GM18499 (cell line): ENCODE results near the gene WHRN.

Source experiments
- ATAC-seq: cut with Tn5 transposase; IDR thresholded peaks from one replicate; pipeline ENCODE4 v1.9.1; 2021; ENCODE audit warnings: moderate number of reproducible peaks; ENCODE audit not compliant: insufficient read depth, unreplicated experiment

Gene WHRN

DNA sequence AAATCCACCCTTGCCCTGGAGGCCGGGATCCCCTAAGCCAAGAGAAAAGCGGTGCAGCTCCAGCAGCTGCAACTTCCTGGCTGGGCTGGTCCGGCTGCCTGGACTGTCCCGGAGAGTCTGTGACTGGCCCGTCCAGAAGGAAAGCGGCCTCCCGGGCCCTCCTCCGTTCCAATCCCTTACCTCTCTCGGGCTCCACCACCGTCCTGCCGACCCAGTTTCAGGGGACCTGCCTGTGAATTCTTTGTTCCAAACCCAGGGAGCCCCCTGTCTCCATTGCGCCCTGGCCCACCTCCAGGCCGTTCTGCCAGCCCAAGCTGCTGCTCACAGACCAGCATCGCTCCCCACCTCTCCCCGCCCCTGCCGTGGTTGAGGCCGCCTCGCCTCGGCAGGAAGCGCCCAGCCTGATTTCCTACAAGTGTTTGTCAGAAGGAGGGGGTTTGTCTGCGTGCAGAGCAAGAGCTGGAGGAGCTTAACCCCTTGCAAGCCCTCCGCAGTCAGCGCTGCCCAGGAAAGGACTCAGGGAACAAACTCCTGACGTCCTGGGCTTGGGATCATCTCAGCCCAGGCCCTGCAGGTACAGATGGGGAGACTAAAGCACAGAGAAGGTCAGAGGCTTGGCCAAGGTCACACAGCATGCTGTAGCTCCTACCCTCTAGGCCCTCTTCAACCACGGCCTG is 117.5 kb downstream of the WHRN start, which contains the start of gene AKNA:
Gene AKNA (minus strand): TSS at position 303 of the 677 bp plus-strand sequence. CDS start 6,649 bp downstream, outside the sequence.
- no peak for ATAC-seq

DNA sequence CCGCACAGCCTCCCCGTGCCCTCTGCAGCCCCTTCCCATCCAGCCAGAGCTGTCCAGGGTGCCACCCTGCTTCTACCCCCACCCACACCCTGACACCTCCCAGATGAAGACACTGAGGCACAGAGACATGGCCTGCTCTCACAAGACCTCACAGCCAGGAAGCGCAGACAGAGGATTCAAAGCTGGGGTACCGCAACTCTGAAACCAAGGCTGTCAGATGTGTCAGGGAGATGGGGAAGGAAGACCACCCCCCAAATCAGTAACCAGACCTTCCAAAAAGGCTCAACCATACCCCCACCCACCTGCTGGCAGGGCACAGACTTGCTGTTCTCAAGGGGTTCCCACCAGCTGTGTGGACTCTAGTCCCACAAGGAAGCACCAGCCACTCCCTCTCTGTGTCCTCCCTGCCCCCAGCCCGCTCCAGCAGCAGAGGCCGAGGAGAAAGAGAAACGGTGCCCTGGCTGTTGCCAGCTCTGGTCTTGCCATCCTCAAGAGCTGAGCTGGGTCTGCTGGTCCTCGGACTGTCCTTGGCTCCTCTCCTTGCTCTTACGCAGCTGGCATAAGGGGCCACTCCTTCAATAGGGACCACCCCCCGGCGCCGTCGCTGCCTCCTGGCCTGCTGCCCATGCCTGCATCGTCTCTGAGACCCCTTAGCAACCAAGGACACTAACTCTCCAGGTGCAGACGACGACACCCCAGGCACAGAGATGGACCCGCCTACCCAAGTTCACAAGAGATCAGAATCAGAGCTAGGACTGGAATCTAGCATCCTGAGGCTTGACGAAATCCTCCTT is 118.2 kb downstream of the WHRN start:
- no peak for ATAC-seq

DNA sequence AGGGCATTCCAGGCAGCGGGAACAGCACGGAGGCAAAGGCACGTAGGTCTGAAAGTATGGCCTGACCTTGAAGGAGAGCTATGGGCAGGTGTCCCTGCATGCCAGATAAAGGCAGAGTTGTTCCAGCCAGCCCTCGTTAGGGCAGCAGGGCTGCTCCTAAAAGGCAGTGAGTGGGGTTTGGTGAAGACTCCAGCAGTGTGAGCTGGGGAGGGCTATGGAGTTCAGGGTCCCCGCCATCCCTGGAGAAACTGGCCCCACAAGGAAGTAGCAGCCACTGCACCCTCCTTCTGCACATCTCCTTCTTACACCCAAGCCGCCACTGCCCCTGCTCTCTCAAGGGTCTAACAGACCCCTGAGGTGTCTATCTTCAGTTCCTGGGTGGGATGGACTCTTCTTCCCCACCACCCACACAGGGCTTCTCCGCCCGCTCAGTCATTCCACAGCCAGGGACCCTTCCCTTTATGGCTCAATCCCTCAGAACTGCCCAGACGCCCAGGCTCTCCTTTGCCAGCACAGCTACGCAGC is 118.8 kb downstream of the WHRN start:
- no peak for ATAC-seq

DNA sequence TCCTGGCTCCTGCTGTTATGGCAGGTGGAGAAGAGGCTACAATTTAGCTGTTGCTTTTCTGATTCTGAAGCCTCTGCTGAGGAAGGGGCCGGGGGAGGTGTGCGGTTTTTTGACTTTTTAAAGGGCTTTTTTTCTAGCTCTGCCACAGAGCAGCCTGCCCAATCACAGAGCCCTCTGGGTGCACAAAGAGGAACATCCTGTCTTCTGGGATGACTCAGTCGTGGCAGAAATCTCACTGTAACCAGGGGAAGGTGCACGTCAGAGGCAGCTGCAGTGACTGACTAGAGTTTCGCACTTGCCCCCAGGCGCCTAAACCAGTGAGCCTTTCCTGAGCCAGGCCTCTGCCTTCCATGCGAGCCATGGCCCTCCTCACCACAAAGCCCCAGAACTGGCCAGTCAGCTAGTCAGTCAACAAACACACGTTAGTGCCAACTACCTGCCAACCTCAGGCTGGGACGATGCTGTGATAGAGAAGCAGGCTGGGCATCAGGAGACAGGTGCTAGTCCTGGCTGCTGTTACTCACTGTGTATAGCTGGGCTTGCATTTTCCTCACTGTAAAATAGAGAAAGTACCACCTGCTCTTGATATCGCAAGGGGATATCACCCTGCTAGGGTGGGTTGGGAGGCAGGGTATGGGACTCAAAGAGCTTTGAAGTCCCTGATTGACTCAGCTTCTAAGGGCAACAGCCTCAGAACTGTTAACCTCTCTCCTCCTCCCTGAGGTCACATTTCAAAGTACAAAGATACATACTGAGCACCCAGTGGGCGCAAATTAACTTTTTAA is 119.7 kb downstream of the WHRN start:
- ATAC-seq: peak; percentile 78

DNA sequence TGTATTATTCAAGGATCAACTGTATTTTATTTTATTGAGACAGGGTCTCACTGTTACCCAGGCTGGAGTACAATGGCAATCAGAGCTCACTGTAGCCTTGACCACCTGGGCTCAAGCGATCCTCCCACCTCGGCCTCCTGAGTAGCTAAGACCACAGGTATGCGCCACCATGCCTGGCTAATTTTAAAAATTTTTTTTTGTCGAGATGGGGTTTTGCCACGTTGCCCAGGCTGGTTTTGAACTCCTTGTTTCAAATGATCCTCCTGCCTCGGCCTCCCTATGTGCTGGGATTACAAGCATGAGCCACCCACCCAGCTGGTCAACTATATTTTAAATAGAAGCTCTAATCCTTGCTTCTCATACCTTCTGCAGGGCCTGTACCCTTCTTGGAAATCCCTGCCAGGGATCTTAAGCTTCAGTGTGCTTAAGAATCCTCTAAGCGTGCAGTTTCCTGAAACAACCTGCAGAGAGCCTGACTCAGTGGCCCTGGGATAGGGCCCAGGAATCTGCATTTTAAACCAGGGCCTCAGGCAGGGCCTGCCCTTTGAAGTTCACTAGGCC is 120.4 kb downstream of the WHRN start:
- no peak for ATAC-seq

DNA sequence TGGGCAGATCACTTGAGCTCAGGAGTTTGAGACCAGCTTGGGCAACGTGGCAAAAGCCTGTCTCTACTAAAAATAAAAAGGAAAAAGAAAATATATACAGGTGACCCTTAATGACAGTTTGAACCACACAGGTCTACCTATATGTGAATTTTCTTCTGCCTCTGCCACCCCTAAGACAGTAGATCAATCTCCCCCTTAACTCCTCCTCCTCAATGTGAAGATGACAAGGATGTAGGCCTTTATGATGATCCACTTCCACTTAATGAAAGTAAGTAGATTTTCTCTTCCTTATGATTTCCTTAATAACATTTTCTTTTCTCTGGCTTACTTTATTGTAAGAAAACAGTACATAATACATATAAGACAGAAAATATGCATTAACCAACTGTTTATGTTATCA is 120.9 kb downstream of the WHRN start:
- no peak for ATAC-seq

DNA sequence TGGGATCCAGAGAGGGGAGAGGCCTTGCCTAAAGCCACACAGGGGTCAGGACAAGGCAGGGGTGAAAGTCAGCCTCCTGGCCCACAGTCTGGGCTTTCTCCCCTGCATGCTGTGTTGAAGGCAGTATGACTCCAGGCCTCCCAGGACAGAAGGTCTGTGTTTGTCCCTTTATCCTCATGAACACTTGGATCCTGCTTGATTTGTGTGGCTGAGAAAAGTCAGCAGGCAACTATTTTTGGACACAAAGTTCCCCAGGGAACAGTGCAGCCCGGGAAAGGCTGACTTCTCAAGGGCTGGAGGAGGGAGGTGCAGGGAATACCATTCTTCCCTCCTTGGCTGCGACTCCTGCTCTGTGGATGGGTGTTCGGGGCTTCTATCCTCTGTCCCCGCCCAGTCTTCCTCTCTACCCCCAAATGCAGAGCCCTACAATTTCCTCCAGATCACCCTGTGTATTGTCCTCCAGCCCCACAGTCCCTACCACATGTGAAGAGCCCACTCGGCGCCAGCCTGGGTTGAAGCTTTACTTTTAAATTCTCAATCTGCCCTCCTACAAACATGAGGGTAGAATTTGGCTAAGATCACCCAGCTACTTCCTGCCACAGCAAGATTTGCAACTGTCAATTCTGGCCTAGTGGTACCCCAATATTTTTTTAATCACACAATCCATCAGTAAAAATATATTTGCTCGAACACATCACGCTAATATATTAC is 121.6 kb downstream of the WHRN start:
- ATAC-seq: no peak

DNA sequence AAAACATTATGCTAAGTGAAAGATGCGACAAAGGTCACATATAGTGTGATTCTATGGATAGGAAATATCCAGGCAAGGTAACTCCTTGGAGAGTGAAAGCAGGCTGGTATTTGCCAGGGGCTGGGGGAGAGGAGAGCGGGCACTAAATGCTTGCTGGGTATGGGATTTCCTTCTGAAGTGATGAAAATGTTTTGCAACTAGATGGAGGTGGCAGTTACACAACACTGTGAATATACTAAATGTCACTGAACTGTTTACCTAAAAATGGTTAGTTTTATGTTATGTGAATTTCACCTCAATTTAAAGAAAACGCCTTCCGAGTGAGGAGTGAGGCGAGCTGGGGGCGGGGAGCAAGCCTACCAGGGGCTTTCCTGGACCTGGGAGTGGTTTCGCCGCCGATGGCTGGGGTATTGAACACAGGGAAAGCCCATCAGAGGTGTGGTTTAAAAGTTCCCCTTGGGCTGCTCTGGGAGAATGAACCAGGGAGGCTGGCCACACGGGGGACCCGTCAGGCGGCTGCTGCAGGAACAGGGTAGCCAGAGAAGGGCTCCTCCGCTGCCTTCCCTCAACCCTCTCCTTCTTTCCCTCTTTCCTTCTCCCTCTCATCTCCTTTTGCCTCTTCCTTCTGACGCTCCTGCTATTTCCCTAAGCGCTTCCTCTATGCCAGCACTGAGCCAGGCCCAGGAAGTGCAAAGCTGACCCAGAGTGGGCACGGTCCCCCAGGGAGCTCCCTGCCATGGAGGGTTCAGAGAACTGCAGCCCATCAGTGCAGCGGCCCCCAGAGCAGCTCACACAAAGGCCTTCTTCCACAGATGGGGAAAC is 122.4 kb downstream of the WHRN start:
- ATAC-seq: no peak

DNA sequence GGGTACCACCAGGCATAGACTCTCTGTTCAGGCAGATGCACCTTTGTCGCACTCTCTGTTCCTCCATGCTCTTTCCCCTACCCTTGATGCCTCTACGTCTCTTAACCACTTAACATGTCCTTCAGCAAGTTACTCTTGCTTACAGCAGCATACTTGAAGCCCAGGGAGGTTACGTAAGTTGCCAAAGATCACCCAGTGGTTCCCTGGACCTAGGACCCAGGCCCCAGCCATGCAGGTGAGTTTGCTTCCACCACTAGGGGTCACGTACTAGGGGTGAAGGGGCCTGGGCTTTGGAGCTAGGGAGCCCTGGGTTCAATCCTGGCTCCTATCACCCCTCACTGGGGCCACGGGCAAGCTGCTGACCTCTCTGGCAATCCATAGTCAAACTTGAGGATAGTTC is 126.4 kb downstream of the WHRN start:
- no peak for ATAC-seq

DNA sequence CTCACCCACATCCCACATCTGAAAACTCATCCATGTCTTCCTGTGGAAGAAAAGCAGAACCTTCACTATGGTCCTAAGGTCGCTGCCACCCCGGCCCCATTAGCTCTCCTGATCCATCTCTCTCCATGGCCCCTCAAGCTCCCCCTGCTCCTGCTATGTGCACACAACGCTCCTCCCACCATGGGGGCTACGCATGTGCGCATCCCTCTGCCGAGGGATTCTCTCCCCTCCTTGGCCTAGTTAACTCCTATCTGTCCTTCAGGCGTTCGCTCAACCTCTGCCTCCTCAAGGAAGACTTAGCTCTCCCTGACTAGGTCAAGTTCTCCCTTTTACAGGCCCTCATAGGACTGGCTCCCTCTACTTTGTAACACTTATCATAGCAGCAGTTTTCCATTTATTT is 127.3 kb downstream of the WHRN start:
- ATAC-seq: no peak

DNA sequence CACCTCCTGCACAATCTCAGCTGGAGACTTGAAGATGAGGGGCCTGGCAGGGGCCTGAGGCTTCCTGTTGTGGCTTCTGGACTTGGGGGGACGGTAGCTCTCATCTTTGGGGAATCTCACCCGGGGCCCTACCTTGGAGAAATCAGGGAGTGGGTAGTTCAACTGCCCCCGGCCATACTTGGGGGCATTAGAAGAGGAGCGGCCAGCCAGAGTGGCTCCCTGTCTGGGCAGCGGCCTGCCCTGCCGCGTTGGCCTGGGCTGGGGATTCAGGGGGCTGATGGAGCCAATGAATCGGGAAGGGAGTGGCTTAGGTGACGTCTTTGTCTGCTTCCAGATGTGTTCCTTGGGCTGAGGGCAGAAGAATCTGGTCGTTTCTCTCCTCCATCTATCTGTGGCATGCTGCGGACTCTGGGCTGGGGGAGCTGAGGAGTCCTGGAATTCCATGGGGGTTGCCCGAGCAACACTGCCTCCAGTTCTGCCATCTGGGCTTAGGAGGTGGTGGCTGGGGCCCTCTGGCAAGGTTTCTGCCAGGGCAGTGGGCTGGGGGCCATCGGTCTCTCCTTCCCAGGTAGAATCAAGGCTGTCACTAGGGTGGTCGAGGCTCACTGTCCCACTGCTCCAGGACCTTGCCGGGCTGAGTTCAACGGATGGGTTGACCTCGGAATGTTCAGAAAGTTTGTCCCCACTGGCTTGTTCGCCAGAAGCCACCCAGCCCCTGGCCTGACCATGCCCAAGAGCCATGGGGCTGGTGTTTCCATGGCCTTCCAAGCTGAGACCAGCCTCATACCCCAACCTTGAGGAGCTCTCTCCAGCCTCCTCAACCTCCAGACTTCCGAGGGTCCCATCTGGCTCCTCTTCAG is 128.5 kb downstream of the WHRN start:
- no peak for ATAC-seq

DNA sequence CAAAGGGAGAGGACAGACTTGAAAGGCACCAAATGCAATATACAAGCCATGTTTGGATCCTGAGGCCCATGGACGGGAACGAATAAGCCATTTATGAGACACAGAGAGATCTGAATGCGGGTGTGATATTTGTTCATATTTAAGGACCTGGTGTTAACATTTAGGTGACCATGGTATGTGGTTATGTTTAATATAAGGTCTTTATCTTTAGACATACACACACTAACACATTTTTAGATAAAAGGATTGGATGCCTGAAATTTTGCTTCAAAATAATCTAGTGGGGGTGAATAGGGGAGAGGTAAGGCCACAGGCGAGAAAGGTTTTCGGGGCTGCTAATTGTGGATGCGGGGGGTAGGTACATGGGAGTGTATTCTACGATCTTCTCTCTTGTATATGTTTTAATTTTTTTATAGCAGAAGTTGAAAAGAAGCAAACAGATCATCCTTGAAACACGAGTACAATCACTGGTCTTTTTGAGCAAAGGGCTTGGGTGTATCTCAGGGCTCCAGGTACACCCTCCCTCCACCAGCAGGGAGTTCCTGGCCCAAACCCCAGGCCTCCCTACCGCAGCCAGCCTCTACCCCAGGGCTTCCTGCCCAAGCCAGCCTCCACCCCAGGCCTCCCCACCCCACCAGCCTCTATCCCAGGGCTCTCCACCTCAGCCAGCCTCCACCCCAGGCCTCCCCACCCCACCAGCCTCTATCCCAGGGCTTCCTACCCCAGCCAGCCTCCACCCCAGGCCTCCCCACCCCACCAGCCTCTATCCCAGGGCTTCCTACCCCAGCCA is 129.7 kb downstream of the WHRN start:
- ATAC-seq: no peak

DNA sequence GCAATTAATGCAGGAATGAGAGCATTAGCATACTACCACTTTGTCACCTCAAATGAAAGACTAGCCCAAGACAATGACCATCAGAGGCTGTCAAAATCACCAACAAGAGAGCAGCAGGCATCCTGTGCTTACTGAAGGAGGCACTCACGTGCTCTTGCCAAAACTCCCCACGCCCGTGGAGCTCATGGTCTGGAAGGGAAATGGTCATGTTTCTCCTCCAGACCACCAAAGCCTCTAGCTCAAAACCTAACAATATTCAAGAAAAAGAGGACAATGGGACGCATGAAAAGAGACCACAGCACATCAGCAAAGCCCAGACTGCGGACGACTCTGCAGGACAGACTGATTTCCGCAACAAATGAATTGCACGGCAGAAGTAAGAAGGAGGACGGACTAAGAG is 130.3 kb downstream of the WHRN start:
- no peak for ATAC-seq

DNA sequence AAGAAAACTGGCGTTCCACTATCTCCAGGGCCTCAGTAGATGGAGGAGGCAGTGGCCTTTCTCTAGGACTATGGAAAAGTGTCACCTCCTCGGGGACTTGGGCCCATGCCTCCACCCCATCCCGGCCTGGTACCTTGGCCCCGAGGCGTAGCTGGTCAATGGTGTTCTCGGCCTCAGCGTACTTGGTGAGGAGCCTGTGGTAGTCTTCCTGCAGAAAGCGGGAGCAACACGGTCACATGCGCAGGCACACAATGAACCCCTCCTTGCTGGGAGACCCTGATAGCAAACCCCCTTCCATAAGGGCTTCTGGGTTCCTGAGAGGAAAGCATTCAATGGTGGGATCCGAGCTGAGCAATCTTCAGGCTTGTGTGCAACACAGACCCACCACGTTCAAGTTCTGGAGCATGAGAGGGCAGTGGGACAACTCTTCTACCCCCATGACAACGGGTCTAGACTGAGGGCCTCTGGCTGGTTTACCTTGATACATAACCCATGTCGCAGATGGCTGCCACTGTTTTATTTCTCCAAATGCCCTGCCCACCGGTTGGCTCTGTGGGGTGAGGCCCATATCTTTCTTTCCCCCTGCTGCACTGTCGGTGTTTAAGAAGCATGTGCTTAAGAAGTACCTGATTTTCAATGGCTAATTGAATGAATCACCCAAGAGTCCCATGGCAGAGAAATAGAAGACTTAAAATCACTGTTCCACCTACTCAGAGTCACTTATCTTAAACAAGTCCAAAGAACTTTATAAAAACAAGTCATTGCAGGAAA is 131.1 kb downstream of the WHRN start:
- ATAC-seq: no peak

DNA sequence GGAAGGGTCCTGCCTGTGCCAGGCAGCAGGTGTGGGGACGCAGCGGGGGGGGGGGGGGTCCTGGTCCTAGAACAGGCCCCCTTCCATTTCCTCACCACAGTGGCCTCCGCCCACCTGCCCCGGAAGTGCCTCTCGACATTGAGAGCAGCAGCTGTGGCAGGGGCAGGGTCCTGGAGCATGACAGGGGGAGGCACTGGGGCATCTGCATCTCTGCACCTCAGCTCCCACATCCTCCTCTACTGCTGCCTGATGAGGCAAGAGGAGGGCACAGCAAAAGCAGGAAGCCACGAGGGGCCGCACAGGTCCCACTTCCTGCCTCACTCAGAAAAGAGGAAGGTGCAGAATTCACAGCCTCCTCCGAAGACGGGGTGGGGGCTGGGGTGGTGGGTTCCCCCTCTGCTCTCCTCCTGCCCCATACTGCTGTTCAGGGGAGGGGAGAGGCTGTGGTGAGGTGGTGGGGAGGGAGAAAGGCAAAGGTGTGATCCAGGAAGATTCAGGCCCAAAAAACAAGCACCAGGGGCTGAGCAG is 132.3 kb downstream of the WHRN start:
- peak; percentile 83 for ATAC-seq
